ENCODE data around the gene SLC44A2.

DNA sequence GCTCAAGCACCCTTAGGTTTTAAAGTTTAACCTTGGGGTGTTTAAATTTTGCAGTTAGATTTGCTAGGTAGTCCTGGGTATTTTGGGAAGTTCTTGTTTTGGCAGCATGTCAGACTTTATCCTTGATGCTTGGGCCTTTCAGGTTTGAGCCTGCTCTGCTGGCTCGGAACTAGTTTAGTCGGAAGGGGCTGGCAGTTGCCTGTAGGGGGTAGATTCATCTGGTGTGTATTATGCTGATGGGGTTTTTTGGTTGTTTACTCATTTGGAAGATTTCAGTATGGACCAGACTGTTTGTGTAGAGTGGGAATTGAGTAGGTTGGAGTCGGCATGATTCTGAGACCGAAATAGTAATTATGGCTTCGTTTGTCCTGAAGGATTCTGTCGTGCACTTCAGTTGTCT, 43.9 kb downstream of the SLC44A2 start:
- TF ChIP-seq, protein P1, sequence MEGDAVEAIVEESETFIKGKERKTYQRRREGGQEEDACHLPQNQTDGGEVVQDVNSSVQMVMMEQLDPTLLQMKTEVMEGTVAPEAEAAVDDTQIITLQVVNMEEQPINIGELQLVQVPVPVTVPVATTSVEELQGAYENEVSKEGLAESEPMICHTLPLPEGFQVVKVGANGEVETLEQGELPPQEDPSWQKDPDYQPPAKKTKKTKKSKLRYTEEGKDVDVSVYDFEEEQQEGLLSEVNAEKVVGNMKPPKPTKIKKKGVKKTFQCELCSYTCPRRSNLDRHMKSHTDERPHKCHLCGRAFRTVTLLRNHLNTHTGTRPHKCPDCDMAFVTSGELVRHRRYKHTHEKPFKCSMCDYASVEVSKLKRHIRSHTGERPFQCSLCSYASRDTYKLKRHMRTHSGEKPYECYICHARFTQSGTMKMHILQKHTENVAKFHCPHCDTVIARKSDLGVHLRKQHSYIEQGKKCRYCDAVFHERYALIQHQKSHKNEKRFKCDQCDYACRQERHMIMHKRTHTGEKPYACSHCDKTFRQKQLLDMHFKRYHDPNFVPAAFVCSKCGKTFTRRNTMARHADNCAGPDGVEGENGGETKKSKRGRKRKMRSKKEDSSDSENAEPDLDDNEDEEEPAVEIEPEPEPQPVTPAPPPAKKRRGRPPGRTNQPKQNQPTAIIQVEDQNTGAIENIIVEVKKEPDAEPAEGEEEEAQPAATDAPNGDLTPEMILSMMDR (IDR thresholded peaks at IDR 0.05; ENCODE audit: insufficient read depth, low read length, poor library complexity, severe bottlenecking): no peak
- TF ChIP-seq EZH2phosphoT487 (conservative IDR thresholded peaks at IDR 0.05; ENCODE audit: low read length): no peak

Measured in SU-DHL-6 (cell line).